H9 (cell line): ENCODE results near the gene HOXD11. TPM values are rescaled to one million over a fixed set of nuclear protein-coding genes. Genes with fewer than 3 reads are reported as not detected.

Experiments used
- DNase-seq: peaks from one replicate; pipeline ENCODE4 v3.0.0-alpha.2; 2017
- H2AFZ ChIP-seq: one replicate; pipeline ENCODE4 v1.6.1; 2013; ENCODE audit warnings: mild to moderate bottlenecking, low read length, control low read depth, moderate library complexity
- H2AK5ac ChIP-seq: 2 replicates; pipeline ENCODE4 v1.6.1; 2013; ENCODE audit warnings: low read length, control low read depth, mixed read lengths; ENCODE audit not compliant: insufficient read length
- H2BK120ac ChIP-seq: one replicate; pipeline ENCODE4 v1.6.1; 2013; ENCODE audit warnings: low read depth, mild to moderate bottlenecking, low read length, control low read depth, inconsistent platforms; ENCODE audit not compliant: poor library complexity, severe bottlenecking
- H2BK12ac ChIP-seq: 2 replicates; pipeline ENCODE4 v1.6.1; 2013; ENCODE audit warnings: low read length, control low read depth, mixed read lengths, low read depth; ENCODE audit not compliant: insufficient read length
- H2BK15ac ChIP-seq: 2 replicates; pipeline ENCODE4 v1.6.1; 2013; ENCODE audit warnings: low read depth, low read length, control low read depth
- H2BK20ac ChIP-seq: one replicate; pipeline ENCODE4 v1.6.1; 2013; ENCODE audit warnings: low read depth, mild to moderate bottlenecking, low read length, control low read depth, inconsistent platforms; ENCODE audit not compliant: poor library complexity, severe bottlenecking
- H2BK5ac ChIP-seq: 2 replicates; pipeline ENCODE4 v1.6.1; 2013; ENCODE audit warnings: low read length, control low read depth, mixed read lengths; ENCODE audit not compliant: insufficient read length
- H3K14ac ChIP-seq: 2 replicates; pipeline ENCODE4 v1.6.1; 2013; ENCODE audit warnings: low read length, control low read depth; ENCODE audit not compliant: insufficient read depth
- H3K18ac ChIP-seq: 2 replicates; pipeline ENCODE4 v1.6.1; 2013; ENCODE audit warnings: low read depth, mild to moderate bottlenecking, mixed read lengths, low read length, control low read depth; ENCODE audit not compliant: insufficient read length
- H3K23ac ChIP-seq: 2 replicates; pipeline ENCODE4 v1.6.1; 2013; ENCODE audit warnings: low read length, control low read depth, mixed read lengths, low read depth; ENCODE audit not compliant: insufficient read length
- H3K23me2 ChIP-seq: 2 replicates; pipeline ENCODE4 v1.6.1; 2013; ENCODE audit warnings: low read depth, mild to moderate bottlenecking, mixed read lengths, low read length, control low read depth; ENCODE audit not compliant: insufficient read length, poor library complexity, severe bottlenecking
- H3K27ac ChIP-seq: 2 replicates; pipeline ENCODE4 v1.5.1; 2013; ENCODE audit warnings: low read length, control low read depth, mixed read lengths, low read depth; ENCODE audit not compliant: insufficient read length
- H3K27me3 ChIP-seq: 2 replicates; pipeline ENCODE4 v1.6.1; 2013; ENCODE audit warnings: low read length, control low read depth, inconsistent platforms; ENCODE audit not compliant: insufficient read depth
- H3K4ac ChIP-seq: 2 replicates; pipeline ENCODE4 v1.6.1; 2013; ENCODE audit warnings: low read depth, mild to moderate bottlenecking, control low read depth, inconsistent platforms, low read length, moderate library complexity
- H3K4me1 ChIP-seq: 2 replicates; pipeline ENCODE4 v1.6.1; 2013; ENCODE audit warnings: low read length, control low read depth, inconsistent platforms; ENCODE audit not compliant: insufficient read depth
- H3K4me2 ChIP-seq: 2 replicates; pipeline ENCODE4 v1.6.1; 2013; ENCODE audit warnings: low read length, control low read depth, mixed read lengths; ENCODE audit not compliant: insufficient read length, insufficient read depth
- H3K56ac ChIP-seq: 2 replicates; pipeline ENCODE4 v1.6.1; 2013; ENCODE audit warnings: low read depth, mild to moderate bottlenecking, mixed read lengths, low read length, control low read depth; ENCODE audit not compliant: insufficient read length
- H3K79me1 ChIP-seq: 2 replicates; pipeline ENCODE4 v1.6.1; 2013; ENCODE audit warnings: low read depth, mild to moderate bottlenecking, moderate library complexity, low read length, control low read depth, inconsistent platforms; ENCODE audit not compliant: insufficient read depth, poor library complexity, severe bottlenecking
- H3K79me2 ChIP-seq: 2 replicates; pipeline ENCODE4 v1.6.1; 2013; ENCODE audit warnings: low read length, control low read depth, inconsistent platforms; ENCODE audit not compliant: insufficient read depth
- H3K9ac ChIP-seq: 2 replicates; pipeline ENCODE4 v1.6.1; 2013; ENCODE audit warnings: low read length, control low read depth, mixed read lengths; ENCODE audit not compliant: insufficient read length; ENCODE audit errors: extremely low read depth
- H3K9me3 ChIP-seq: one replicate; pipeline ENCODE4 v1.6.1; 2013; ENCODE audit warnings: low read depth, low read length, inconsistent platforms; ENCODE audit not compliant: control insufficient read depth
- H3T11ph ChIP-seq: one replicate; pipeline ENCODE4 v1.6.1; 2013; ENCODE audit warnings: mild to moderate bottlenecking, low read length, control low read depth, inconsistent platforms
- H4K20me1 ChIP-seq: one replicate; pipeline ENCODE4 v1.6.1; 2013; ENCODE audit not compliant: control insufficient read depth, insufficient read length, insufficient read depth
- H4K5ac ChIP-seq: 2 replicates; pipeline ENCODE4 v1.6.1; 2013; ENCODE audit warnings: low read depth, mild to moderate bottlenecking, mixed read lengths, low read length, control low read depth; ENCODE audit not compliant: insufficient read length
- H4K8ac ChIP-seq: replicated peaks from 2 replicates; pipeline ENCODE4 v1.6.1; 2013; ENCODE audit warnings: low read length, control low read depth, mixed read lengths, low read depth; ENCODE audit not compliant: insufficient read length
- H4K91ac ChIP-seq: 2 replicates; pipeline ENCODE4 v1.6.1; 2013; ENCODE audit warnings: low read depth, mild to moderate bottlenecking, moderate library complexity, mixed read lengths, low read length, control low read depth; ENCODE audit not compliant: insufficient read length
- H3K27ac Mint-ChIP-seq, 3 experiments: 2 replicates in 2 of 3; 3 replicates in 1 of 3; pipeline ENCODE4 v1.8.0; 2020 to 2021; ENCODE audit warnings: mixed read lengths in 3 of 3, mild to moderate bottlenecking in 1 of 3, moderate library complexity in 1 of 3
- H3K27me3 Mint-ChIP-seq: 2 replicates; pipeline ENCODE4 v1.8.0; 2021; ENCODE audit warnings: low read depth, mild to moderate bottlenecking, moderate library complexity, mixed read lengths
- H3K36me3 Mint-ChIP-seq, 3 experiments: 2 replicates in 2 of 3; 3 replicates in 1 of 3; pipeline ENCODE4 v1.8.0; 2020 to 2021; ENCODE audit warnings: low read depth in 3 of 3, mixed read lengths in 3 of 3; ENCODE audit not compliant: insufficient read depth in 1 of 3
- H3K4me1 Mint-ChIP-seq, 2 experiments: 2 replicates each; pipeline ENCODE4 v1.8.0; 2020; ENCODE audit warnings: mixed read lengths in 2 of 2
- H3K4me3 Mint-ChIP-seq, 2 experiments: 2 replicates in 1 of 2; 3 replicates in 1 of 2; pipeline ENCODE4 v1.8.0; 2020 to 2021; ENCODE audit warnings: mild to moderate bottlenecking in 2 of 2, mixed read lengths in 2 of 2, moderate library complexity in 1 of 2
- H3K9me3 Mint-ChIP-seq, 2 experiments: 2 replicates in 1 of 2; 3 replicates in 1 of 2; pipeline ENCODE4 v1.8.0; 2020; ENCODE audit warnings: mild to moderate bottlenecking in 2 of 2, mixed read lengths in 2 of 2, moderate library complexity in 1 of 2
- WGBS: extraction: QIAGEN DNeasy Blood & Tissue Kit; methylation state at CpG from one replicate; pipeline ENCODE4 v1.1.7; 2013; ENCODE audit warnings: missing lambda C conversion rate, low lambda C conversion rate, mixed read lengths; ENCODE audit not compliant: insufficient read length; ENCODE audit errors: extremely low coverage; 5-methylcytosine and 5-hydroxymethylcytosine counted together
- total RNA-seq: library from RNA; stranded (reverse); gene quantifications from 2 replicates; pipeline ENCODE4 v1.2.1, GENCODE V29; 2021
- TF ChIP-seq, protein P1 (sequence below): fragments of 200-600 bp; sonication (generic); conservative IDR thresholded peaks from 3 replicates; pipeline ENCODE4 v1.8.0; 2021; ENCODE audit warnings: antibody characterized with exemption, mild to moderate bottlenecking

HOXD11 gene
- total RNA-seq, 1 experiment from 2014 or later, result not detected

DNA sequence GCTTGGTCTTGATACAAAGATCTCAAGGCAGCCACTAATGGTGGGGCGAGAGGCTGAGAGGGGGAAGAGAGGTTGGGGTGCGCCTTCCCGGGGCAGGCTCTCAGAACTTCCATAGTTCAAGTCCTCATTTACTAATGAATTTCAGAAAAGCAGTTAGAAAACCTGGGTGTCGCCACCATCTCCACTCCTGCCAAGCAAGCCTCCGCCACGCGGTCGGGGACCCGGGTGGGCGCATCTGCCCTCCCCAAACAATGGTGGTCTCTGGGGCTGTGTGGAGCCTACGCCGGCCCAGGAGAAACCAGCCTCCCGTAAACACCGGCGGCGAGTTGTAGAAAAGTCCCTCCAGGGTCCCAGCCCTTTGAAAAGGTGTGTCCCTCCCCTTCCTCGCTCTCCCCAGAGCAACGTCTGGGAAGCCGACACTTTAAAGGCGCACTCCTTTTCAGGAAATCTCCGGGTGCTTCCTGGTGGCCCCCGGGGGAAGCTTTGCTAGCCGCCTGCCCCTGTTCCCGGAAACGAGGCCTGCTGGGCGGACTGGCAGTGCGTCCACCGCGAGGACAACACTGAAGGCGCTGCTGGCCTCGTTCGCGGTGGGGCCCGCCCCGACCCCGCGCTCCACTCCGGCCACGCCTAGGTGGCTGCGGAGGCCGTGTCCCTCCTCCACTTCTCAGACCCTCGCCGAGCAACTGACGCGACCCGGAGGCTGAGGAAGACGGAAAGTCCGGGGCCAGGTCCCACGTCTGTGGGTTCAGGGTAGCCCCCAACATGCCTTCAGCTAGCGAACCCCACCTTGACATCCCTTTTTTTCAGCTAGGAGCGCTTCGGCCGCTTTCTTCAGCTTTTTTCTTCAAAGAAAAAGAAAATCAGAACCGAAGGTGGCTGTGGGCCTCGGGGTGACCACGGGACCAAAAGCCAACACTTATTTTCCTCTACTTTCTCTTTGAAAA is 40.2 kb upstream of the HOXD11 start:
- peaks cover 60% of the 10 kb centered on the region for H3K27me3 ChIP-seq
- H2BK20ac ChIP-seq, result no peak overlapping the region
- Mint-ChIP-seq H3K27ac (no peak overlapping the region), H3K4me3 (peak overlapping the region; percentile 38 to 69), H3K4me1 (peaks cover 8 to 27% of the 10 kb centered on the region in 2 experiments; a peak in 3 of 4 replicates), H3K27me3 (peaks cover 99% of the 10 kb centered on the region), H3K9me3 (peaks cover 0 to 2% of the 10 kb centered on the region in 2 experiments; a peak in 2 of 5 replicates), H3K36me3 (0 out of 7 replicates have a peak, but pooled peaks cover 0 to under 1% (median 0%) of the 10 kb centered on the region in 3 experiments)
- no peak overlapping the region for H3K14ac ChIP-seq
- H3K23ac ChIP-seq, result no peak overlapping the region
- H3K56ac ChIP-seq, result no peak overlapping the region
- H2BK120ac ChIP-seq, result no peak overlapping the region
- no peaks in the 10 kb centered on the region for H3K79me2 ChIP-seq
- H3K23me2 ChIP-seq, result peaks cover 3% of the 10 kb centered on the region
- no peak overlapping the region for H2BK12ac ChIP-seq
- no CpG with 5 or more reads among the region's 56 CpGs for WGBS
- no peak overlapping the region for H3K18ac ChIP-seq
- no peaks in the 10 kb centered on the region for H3K4me1 ChIP-seq
- H3K27ac ChIP-seq, result no peak overlapping the region
- no peaks in the 10 kb centered on the region for H4K20me1 ChIP-seq
- no peaks in the 10 kb centered on the region for H3K9me3 ChIP-seq
- no peak overlapping the region for H2AFZ ChIP-seq
- no peak overlapping the region for H2AK5ac ChIP-seq
- H3K4ac ChIP-seq, result no peak overlapping the region
- H4K8ac ChIP-seq, result no peak overlapping the region
- H4K91ac ChIP-seq, result no peak overlapping the region
- no peak overlapping the region for H3K9ac ChIP-seq
- no peak overlapping the region for H2BK5ac ChIP-seq
- no peaks in the 10 kb centered on the region for H3K79me1 ChIP-seq
- DNase-seq, result peak; percentile 41
- no peak overlapping the region for H4K5ac ChIP-seq
- H3K4me2 ChIP-seq, result peak overlapping the region; percentile 36
- no peak overlapping the region for H3T11ph ChIP-seq
- no peak overlapping the region for H2BK15ac ChIP-seq
- TF ChIP-seq, protein P1, sequence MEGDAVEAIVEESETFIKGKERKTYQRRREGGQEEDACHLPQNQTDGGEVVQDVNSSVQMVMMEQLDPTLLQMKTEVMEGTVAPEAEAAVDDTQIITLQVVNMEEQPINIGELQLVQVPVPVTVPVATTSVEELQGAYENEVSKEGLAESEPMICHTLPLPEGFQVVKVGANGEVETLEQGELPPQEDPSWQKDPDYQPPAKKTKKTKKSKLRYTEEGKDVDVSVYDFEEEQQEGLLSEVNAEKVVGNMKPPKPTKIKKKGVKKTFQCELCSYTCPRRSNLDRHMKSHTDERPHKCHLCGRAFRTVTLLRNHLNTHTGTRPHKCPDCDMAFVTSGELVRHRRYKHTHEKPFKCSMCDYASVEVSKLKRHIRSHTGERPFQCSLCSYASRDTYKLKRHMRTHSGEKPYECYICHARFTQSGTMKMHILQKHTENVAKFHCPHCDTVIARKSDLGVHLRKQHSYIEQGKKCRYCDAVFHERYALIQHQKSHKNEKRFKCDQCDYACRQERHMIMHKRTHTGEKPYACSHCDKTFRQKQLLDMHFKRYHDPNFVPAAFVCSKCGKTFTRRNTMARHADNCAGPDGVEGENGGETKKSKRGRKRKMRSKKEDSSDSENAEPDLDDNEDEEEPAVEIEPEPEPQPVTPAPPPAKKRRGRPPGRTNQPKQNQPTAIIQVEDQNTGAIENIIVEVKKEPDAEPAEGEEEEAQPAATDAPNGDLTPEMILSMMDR, result no peak
